ENCODE data around the gene FAM171A2.
A peak's percentile ranks its signal among the peaks of the same experiment; 100 is the strongest.

The FAM171A2 gene

DNA sequence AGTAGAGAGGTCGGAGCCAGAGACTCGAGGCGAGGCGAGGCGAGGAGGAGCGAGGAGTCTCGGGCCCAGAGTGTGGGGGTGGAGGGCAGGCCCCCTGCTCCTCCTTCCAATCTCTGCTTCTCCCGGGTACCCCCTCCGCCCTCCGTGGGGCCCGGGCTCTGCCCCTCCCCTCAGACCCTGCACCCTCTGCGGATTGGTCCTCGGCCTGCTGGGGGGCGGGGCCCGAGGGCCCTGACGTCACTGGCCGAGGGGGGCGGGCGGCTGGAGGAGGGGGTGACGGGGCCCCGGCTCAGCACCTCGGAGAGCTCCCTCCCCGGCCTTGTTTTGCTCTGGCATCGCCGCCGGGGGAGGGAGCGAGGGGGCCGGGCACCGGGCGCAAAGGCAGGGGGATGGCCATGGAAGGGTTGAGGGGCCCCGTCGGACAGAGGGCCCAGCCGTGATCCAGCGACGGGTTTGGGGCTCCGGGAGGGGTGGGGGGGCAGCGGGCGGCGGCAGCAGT lies 55.3 kb downstream of the FAM171A2 start, which contains the start of gene RUNDC3A:
Gene RUNDC3A, plus strand, starts transcription at position 282 of the 499 bp plus-strand sequence. CDS start 232 bp downstream, outside the sequence.
- peak; percentile 67 to 84 for DNase-seq (ENCODE audit: extremely low read depth in 1 of 2, low read depth in 1 of 2)

DNA sequence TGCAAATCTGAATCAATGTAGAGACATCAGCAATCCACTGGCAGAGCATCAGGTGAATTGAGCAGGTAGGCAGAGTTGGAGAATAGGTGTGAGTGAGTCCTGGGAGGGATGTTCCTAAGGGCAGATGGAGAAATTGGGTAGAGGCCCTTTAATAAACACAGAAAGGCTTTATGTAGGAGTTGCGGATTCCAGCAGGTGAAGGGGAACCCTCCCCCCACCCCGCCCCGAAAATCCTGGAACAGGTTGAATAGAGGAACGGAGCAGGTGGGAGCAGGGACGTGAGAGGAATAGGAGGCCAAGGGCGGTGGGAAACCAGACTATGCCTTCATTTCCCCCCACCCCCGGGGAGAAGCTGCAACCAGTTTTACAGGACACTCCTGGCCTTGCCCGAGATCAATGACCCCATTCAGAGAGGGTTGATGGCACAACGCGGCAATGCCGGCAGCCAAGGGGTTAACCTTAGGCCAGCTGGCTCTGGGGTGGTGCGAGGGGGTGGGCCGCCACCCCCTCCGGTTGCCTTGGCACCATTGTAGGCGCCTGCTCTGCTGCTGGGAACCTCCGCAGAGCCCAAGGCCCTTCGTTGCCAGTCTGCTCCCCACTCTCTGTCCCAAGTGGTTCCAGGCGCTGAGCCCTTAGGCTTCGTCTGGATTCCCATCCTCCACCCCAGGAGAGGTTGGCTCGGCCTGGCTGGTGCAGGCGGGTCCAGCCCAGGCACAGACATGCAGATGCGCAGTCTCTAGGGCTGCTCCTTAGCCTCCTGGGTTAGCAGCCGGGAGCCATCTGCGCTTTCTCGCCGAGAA lies 56.1 kb downstream of the FAM171A2 start:
- no peak for DNase-seq (ENCODE audit: extremely low read depth in 1 of 2, low read depth in 1 of 2)

DNA sequence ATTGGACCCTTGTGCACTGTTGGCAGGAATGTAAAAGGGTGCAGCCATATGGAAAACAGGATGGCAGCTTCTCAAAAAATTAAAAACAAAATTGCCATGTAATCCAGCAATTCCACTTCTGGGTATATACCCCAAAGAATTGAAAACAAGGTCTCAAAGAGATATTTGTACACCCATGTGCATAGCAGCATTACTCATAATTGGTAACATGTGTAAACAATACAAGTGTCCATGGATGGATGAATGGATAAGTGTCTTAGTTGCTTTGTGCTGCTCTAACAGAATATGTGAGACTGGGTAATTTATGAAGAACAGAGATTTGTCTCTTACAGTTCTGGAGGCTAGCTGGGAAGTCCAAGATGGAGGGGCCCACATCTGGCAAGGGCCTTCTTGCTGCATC lies 59.0 kb downstream of the FAM171A2 start:
- no peak for DNase-seq (ENCODE audit: extremely low read depth in 1 of 2, low read depth in 1 of 2)
